Stimulated activated CD8-positive, alpha-beta memory T cell treated with anti-CD3 and anti-CD28 coated beads, Interleukin-15, amount 100 ng/mL, for 24 hours (primary cell): ENCODE data around the gene DOC2B.
"Not testable (repeated sequence)": the region's sequence is repeated elsewhere in the genome, so short reads cannot be mapped to it uniquely, and the experiment has no call there.

ENCODE experiments used
- DNase-seq: peaks from one replicate; pipeline ENCODE4 v3.0.0-alpha.2; 2020; ENCODE audit warnings: low read depth

DOC2B gene

DNA sequence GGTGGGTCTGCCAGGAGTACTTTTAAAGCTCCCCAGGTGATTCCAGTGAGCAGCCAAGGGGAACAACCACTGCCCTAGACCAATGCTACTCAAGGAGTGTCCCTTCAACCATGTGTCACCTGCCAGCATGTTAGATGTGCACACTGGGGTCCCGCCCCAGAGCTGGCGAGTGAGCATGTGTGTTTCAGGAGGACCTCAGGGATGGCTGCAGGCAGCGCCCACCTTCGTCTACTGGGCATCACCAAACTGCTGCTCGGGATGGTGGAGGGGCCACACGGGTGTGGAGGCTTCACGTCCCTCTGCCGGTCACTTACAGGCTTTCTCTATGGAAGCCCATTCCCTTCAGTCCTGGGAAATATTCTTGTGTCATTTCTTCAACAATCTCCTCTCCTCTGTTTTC, 29.0 kb upstream of the DOC2B start:
- DNase-seq: no peak

DNA sequence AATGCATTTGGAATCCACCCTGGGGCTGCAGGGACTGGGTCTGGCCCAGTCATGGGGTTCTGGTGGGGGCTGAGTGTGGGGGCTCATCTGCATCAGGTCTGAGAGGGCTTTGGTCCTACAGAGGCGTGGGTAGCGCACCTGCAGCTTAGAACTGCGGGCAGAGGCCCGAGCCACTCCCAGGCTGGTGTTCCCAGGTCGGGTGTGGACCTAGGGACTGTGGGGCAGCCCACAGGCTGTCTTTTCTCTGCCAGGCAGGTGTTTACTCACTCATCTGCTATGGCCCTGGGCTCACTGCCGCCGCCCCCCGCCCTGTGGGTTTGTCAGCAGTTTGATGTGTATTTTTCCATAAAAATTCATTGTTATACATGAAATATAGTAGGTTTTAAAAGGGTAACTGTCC, 27.0 kb upstream of the DOC2B start:
- DNase-seq: no peak

DNA sequence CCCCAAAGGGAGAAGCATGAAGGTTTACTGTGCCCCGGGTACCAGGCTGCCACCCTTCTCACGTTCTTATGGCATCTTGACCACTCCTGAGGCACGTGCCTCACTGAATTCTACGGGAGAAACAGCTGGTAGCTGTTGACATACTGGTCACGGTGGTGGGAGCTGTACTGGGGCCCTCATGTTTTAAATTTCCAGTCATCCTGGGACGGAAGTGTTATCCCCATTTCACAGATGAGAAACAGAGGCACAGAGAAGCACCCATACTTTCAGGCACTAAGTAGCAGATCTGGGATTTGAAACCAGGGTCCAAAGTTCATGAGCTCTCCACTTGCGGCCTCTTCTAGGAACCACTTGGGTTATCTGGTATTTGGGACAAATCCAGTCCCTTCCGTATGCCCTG, 26.3 kb upstream of the DOC2B start:
- no peak for DNase-seq

DNA sequence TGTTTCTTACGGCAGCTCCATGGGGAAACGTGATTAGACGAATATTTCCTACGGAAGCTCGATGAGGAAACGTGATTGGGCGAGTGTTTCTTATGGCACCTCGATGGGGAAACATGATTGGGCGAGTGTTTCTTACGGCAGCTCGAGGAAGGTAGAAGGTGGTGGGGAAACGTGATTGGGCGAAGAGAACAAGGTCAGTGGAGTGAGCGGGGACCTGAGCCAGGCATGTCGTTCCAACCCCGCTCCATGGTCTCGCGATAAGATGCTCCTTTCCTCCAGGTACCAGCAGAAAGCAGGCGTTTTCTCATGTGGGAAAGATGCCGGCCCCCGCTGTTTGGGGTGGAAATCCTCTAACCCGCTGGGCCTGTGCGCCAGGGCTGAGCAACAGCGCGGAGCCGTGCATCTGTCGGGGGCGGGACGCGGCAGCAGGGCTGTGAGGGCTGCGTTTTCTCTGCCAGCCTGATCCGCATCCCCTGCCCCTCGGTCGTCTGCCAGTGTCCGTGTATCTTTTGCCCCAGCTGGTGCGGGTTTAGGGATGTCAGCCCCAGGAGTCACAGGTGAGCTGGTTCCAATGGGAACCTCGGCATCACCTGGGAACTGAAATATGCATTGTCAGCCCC, 25.6 kb upstream of the DOC2B start:
- no peak for DNase-seq

DNA sequence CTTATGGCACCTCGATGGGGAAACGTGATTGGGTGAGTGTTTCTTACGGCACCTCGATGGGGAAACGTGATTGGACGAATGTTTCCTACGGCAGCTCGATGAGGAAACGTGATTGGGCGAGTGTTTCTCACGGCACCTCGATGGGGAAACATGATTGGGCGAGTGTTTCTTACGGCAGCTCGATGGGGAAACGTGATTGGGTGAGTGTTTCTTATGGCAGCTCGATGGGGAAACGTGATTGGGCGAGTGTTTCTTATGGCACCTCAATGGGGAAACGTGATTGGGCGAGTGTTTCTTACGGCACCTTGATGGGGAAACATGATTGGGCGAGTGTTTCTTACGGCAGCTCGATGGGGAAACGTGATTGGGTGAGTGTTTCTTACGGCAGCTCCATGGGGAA, 25.0 kb upstream of the DOC2B start:
- not testable (repeated sequence) for DNase-seq

DNA sequence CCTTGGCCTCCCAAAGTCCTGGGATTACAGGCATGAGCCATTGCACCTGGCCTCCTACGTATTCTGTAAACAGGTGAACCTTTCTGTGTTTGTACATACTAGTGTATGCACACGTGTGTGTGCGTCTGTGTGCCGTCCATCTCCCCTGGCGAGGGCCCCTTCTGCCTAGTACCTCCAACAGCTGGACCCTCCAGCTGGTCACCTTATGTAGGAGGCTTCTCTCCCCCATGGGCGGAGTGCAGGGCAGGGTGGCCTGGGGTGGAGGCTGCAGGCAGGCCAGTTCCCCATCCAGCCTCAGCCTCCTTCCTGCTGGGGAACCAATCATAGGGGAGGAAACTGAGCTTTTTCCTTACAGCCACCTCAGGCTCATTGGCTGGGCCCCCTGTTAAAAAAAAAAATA, 24.4 kb upstream of the DOC2B start:
- DNase-seq: no peak

DNA sequence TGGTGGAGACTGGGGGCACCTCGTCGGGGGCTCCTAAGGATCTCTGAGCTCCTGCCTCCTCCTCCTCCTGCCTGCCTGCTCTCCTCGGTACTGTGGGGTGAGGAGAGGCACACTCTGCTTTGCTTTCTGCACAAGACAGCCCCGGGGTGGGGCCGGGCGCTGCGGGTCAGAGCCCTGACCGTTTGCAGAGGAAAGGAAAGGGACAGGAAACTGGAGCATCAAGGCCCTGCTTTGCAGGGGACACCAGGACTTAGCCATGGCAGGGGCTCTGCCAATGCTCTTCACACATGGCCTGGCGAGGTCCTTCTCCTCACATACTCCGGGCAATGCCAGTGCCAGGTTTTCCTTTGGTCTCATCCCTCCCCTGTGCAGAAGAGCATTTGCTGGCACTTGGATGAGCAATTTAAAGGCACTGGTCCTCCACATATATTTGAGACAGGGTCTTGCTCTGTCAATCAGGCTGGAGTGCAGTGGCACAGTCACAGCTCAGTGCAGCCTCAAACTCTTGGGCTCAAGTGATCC, 23.8 kb upstream of the DOC2B start:
- no peak for DNase-seq

DNA sequence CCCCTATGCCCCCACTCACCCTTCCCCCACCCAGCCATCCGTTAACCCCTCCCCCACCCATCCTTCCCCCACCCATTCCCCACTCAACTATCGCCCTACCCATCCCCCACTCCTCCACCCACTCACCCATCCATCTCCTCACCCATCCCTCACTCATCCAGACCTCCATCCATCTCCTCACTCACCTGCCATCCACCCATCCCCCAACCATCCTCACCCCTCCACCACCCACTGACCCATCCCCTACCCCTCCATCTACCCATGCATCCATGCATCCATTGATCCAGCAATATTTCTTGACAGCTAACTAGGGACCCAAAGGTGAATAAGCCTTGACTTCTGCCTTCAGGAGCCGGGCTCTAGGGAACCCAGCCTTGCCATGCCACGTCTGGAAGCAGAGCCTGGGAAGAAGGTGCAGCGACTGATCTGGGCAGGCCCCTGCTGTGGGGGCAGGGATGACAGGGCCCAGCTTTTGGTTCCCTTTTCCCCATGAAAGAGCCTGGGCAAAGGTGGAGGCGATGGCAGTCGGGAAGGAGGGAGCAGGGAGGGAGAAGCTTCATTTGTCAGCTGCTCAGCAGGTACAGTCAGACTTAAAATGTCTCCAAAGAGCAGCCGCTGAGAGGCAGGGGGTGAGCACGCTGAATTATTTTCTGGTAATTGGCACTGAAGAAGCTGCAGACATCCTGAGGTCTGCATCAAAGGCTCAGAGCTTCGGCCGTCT, 23.1 kb upstream of the DOC2B start:
- no peak for DNase-seq

DNA sequence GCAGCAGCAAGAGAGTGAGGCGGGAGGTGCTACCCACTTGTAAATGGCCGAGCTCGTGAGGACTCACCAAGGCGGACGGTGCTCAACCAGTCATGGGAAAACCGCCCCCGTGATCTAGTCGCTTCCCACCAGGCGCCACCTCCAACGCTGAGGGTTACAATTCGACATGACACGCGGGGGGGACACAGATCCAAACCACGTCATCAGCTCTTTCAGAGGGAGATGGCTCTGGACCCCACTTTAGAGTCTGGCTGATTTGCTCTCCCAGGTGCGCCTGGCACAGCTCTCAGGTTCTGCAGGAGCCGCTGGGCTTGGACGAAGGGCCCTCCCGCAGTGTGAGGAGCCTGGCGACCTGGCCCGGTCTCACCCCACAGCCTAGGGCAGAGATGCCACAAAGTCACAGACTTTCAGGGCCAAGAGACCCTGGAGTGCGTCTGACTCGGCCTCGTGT, 21.1 kb upstream of the DOC2B start:
- DNase-seq: no peak

DNA sequence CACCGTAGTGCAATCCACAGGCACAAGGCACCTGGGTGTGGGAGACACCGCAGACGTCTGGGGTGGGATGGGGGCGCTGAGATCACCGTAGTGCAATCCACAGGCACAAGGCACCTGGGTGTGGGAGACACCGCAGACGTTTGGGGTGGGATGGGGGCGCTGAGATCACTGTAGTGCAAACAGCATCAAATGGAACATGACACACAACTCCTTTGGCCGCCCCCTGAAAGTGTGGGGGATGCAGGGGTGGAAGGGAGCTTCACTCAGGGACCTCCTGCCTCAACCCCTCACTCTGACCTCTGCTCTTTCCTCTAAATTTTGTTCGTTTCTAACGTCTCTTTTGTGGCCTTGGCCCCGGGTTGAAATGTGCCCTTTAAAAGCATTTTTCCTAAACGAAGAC, 20.3 kb upstream of the DOC2B start:
- not testable (repeated sequence) for DNase-seq

DNA sequence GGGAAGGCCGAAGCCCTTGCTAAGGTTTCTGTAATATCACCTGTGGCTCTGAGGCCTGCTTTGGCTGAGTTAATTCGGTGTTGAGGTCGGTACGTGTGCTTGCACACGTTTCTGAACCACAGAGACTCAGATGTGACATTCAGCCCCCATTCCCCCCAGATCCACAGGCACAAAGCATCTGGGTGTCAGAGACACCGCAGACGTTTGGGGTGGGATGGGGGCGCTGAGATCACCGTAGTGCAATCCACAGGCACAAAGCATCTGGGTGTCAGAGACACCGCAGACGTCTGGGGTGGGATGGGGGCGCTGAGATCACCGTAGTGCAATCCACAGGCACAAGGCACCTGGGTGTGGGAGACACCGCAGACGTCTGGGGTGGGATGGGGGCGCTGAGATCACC, 19.8 kb upstream of the DOC2B start:
- not testable (repeated sequence) for DNase-seq

DNA sequence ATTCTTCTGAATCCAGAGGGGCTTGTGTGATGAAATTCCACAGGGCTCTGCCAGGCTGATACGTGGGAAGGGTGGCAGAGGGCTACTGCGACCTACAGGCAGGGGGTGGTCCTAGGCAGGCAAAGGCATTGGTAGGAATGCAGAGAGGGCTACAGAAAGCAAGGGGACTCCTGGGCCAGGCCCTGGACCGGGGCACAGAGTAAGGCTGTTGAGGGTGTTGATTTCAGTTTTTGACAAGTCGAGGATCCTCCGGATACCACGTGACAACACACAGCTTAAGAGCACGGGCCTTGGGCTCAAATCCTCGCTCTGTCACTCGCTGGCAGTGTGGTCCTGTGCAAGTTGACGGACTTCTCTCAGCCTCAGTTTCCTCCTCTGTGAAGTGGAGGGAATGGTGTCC, 19.1 kb upstream of the DOC2B start:
- DNase-seq: no peak

DNA sequence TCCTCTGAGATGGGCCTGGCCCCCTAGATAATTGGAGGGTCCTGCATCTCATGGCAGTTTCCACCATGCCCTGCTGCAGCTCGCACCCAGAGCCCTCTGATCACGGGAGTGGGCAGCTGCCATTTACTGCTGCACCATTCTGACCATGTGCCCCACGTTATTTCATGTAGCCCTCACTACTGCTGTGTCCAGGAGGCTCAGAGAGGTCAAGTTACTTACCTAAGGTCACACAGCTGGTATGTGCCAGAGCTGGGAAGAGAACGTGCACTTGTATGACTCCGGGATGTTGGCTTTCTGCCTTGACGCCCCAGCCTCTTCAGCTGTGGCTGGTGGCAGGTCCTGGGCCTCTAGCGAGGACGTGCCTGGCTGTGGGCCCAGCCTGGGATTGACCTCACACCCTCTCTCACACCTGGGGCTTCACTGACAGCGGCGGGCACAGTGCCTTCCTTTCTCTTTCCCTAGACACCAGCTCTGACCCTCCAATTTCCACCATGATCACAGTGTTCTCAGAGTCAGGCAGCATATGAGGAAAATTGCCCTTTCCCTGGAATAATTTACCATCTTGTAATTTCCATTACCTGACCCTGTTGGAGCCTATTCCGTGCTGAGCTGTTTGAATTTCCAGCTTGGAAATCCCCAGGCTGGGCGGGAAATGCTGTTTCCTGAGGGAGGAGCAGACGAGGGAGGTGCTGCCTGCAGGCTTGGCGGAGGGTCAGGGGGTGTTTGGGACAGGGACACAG, 18.5 kb upstream of the DOC2B start:
- DNase-seq: no peak

DNA sequence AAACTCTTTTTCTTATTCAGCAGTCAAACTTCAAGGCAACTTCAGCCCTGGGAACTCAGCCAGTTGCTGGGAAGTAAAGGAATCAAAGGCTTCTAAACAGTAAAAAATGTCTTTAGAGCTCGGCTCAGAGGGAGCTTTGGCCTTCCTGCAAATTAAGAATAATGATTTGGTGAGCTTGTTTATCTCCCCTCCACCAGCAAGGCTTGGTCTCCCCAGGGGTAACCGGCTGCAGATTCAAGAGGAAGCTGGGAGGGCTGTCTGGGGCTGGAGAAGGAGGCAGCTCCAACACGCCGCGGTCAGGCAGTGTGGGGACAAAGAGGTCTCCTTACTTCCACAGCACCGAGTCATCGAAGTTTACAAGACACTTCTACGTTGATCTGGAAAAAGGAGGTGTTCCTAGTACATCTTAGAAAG, 17.7 kb upstream of the DOC2B start:
- DNase-seq: no peak

DNA sequence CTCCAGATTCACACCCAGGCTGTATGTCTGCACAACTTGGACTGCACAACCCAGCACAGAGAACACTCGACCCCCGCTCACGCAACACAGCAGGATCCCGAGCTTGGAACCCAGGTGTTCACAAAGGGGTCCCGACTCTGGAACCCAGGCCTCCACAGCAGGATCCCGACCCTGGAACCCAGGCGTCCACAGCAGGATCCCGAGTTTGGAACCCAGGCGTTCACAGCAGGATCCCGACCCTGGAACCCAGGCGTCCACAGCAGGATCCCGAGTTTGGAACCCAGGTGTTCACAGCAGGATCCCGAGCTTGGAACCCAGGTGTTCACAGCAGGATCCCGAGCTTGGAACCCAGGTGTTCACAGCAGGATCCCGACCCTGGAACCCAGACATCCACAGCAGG, 16.8 kb upstream of the DOC2B start:
- DNase-seq: not testable (repeated sequence)

DNA sequence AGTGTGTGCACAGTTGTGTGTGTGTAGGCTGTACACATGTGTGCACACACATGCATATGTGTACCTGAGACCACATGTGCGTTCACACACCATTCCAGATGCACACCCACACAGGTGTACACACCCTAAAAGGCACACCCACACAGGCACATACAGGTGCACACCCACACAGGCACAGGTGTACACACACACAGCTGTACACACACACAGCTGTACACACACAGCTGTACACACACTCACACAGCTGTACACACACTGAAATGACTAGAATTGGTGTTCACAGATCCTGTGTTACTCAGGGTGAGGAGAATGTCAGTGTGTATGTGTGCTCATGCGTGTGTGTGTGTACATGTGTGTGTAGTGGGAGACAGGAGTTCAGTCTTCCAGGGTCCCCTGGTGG, 15.9 kb upstream of the DOC2B start:
- no peak for DNase-seq

DNA sequence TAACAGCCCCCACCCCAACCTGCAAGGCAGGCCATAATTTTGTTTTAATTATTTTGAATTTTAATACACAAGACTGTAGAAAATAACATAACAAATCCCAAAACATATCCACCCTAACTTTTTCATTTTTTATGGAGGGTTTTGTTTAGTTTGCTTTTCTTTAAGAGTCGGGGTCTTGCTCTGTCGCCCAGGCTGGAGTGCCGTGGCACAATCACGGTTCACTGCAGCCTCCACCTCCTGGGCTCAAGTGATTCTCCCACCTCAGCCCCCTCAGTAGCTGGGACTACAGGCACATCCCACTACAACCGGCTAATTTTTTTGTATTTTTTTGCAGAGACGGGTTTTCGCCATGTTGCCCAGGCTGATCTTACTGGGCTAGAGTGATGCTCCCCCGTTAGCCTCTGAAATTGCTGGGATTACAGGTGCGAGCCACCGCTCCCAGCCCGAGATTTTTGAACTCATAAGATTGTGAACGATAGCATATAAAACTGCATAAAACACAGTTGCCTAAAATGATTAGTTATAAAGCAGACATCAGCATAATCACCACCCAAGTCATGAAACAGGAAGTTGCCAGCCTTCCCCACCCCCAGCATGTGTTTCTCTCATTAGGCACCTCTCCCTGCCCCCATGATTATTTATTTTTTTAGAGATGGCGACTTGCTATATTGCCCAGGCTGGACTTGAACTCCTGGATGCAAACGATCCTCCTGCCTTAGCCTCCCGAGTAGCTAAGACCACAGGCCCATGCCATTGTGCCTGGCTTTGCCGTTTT, 13.6 kb upstream of the DOC2B start:
- DNase-seq: no peak

DNA sequence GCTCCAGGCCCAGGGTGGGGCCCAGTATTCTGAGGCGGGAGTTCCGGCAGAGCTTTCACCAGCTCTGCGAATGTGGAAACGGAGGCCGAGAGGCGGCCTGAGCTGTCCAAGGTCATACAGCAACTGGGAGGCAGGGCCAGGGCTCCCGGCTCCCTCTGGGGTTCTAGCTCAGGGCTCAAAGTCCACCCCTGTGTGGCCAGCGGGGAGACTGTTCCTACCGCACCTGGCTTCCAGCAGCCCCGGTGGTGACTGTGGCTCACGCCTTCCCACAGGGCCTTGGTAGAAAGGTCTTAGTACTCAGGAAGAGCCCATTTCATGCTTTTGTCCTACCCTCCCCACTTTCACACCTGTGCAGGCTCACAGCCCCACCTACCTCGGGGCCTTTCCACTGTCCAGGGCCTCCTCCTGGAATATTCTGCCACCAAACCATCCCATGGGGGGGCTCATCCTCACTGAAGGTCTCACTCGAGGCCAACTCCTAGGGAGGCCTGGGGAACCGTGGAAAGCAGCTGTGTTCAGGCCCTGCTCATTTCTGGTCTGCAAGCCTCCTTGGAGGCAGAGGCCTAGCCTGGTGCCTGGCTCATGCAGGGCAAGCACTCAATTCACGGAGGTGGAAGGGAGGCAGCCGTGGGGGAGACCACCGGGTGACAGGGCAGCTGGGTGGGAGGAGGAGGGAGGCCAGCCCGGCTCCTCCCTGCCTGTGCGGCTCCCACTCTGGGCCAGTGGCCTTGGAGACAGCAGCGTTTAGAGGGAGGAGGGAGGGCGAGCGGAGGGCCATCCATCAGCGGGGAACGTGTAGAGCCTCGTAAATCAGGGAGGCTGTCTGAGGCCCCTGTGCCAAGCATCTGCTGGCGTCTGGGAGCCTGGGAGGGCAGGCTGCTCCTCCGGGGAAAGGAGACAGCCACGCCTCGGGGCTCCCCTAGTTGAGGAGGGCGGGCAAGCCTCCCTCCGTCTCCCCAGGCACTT, 12.7 kb upstream of the DOC2B start:
- DNase-seq: no peak

DNA sequence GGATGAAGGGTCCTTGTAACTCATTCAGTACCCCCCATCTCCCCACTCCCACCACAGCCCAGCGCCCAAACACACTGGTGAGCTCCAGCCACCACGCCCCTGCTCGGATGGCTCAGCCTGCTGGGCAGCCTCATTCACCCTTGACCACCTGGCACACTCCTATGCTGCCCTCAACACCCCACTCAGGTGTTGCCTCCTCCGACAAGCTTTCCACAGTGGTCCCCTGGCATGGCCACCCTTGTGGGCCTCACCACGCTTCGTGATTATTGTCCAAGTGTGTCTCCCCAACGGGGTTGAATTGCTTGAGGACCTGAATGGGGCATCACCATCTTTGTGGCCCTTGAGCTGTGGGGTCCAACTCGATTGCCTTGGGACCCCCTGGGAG, 12.0 kb upstream of the DOC2B start:
- no peak for DNase-seq

DNA sequence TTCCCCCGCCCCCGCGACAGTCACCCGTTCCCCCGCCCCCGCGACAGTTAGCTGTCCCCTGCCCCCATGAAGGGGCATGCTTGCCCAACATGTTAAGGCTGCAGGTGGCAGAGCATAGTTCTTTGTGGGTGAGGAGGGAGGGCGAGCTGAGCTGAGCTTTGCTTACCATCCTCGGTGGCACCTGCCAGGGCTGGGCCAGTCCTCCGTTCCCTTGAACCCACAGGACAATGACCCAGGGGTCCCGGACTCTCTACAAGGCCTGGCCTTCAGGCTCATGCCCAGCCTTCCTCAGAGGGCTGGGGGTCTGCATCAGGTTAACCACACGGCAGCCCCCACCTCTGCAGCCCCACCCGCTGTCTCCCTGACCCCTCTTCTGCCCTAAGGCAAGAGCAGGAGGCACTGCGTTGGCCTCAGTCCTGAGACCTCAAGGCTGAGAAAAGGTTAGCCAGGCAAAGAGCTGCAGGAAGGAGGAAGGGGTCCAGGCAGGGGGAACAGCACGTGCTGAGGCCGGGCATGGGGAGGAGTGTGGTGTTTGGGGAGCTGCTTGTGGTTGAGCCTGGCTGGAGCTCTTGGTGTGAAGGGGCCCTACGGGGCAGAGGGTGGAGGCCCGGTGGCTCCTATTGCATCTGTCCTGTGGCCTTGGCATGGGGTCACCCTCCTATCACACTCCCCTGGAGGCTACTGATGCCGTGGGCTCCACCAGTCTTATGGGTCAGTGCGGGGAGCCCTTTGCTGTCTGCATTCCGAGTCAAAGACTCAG, 11.4 kb upstream of the DOC2B start:
- DNase-seq: no peak
